ENCODE measurements around the gene STRIP1. TPM values are rescaled to one million over a fixed set of nuclear protein-coding genes. Genes with fewer than 3 reads are reported as not detected.

Gene STRIP1
- 11.1 TPM for polyA plus RNA-seq (2012; ENCODE audit: low read depth, missing spikeins)

GRCh38 chr1:110034451-110035235 is at the start of gene STRIP1:
Gene STRIP1, plus strand, starts transcription at chr1:110034624. Its CDS starts 14 bp downstream, at chr1:110034638.
- peak; percentile 82 for FAIRE-seq
- DNase-seq (ENCODE audit: insufficient read length, low spot score) = peak; percentile 74
- no peak for TF ChIP-seq SPI1 (IDR thresholded peaks at IDR 0.05; ENCODE audit: low read depth, low read length)
- TF ChIP-seq POLR2AphosphoS5 (IDR thresholded peaks at IDR 0.05; ENCODE audit: low read depth, low read length) = peak; percentile 70
- peak; percentile 30; the same call in 1 of the 2 replicates for TF ChIP-seq POLR2A (IDR thresholded peaks at IDR 0.05; ENCODE audit: low read depth, low read length)
- no peak for TF ChIP-seq PAX5 (IDR thresholded peaks at IDR 0.05; ENCODE audit: insufficient read depth, low read length, severe bottlenecking)
- peak; percentile 81 for TF ChIP-seq TAF1 (IDR thresholded peaks at IDR 0.05; ENCODE audit: low read depth, low read length)
- peak; percentile 92 for TF ChIP-seq POU2F2 (IDR thresholded peaks at IDR 0.05; ENCODE audit: low read depth, low read length)

GRCh38 chr1:109985247-109986053 is 49.0 kb upstream of the STRIP1 start:
- DNase-seq (ENCODE audit: insufficient read length, low spot score) (no peak), FAIRE-seq (no peak)
- TF ChIP-seq POLR2AphosphoS5 (IDR thresholded peaks at IDR 0.05; ENCODE audit: low read depth, low read length) (no peak), SPI1 (IDR thresholded peaks at IDR 0.05; ENCODE audit: low read depth, low read length) (no peak), PAX5 (IDR thresholded peaks at IDR 0.05; ENCODE audit: insufficient read depth, low read length, severe bottlenecking) (no peak), POU2F2 (IDR thresholded peaks at IDR 0.05; ENCODE audit: low read depth, low read length) (no peak), POLR2A (IDR thresholded peaks at IDR 0.05; ENCODE audit: low read depth, low read length) (no peak), TAF1 (IDR thresholded peaks at IDR 0.05; ENCODE audit: low read depth, low read length) (no peak)

GRCh38 chr1:109986054-109986444 is 48.4 kb upstream of the STRIP1 start:
- no peak for FAIRE-seq
- no peak for TF ChIP-seq POLR2AphosphoS5 (IDR thresholded peaks at IDR 0.05; ENCODE audit: low read depth, low read length)
- no peak for TF ChIP-seq SPI1 (IDR thresholded peaks at IDR 0.05; ENCODE audit: low read depth, low read length)
- TF ChIP-seq POLR2A (IDR thresholded peaks at IDR 0.05; ENCODE audit: low read depth, low read length) = no peak
- no peak for TF ChIP-seq POU2F2 (IDR thresholded peaks at IDR 0.05; ENCODE audit: low read depth, low read length)
- no peak for TF ChIP-seq PAX5 (IDR thresholded peaks at IDR 0.05; ENCODE audit: insufficient read depth, low read length, severe bottlenecking)
- no peak for TF ChIP-seq TAF1 (IDR thresholded peaks at IDR 0.05; ENCODE audit: low read depth, low read length)

GRCh38 chr1:109988349-109988914 is 46.0 kb upstream of the STRIP1 start:
- TF ChIP-seq POLR2AphosphoS5 (IDR thresholded peaks at IDR 0.05; ENCODE audit: low read depth, low read length) = no peak
- DNase-seq (ENCODE audit: insufficient read length, low spot score) = no peak
- no peak for FAIRE-seq

More at GRCh38 chr1:109986054-109986444, 48.4 kb upstream of the STRIP1 start:
- no peak for DNase-seq (ENCODE audit: insufficient read length, low spot score)

- TF ChIP-seq PAX5 (IDR thresholded peaks at IDR 0.05; ENCODE audit: insufficient read depth, low read length, severe bottlenecking) (no peak), POLR2AphosphoS5 (IDR thresholded peaks at IDR 0.05; ENCODE audit: low read depth, low read length) (no peak), TAF1 (IDR thresholded peaks at IDR 0.05; ENCODE audit: low read depth, low read length) (no peak), POU2F2 (IDR thresholded peaks at IDR 0.05; ENCODE audit: low read depth, low read length) (no peak), SPI1 (IDR thresholded peaks at IDR 0.05; ENCODE audit: low read depth, low read length) (no peak)
- FAIRE-seq (no peak), DNase-seq (ENCODE audit: insufficient read length, low spot score) (no peak)
These were observed 44.7 kb upstream of the STRIP1 start for GRCh38 chr1:109989506-109990301.

- FAIRE-seq (no peak), DNase-seq (ENCODE audit: insufficient read length, low spot score) (no peak)
- no peak for TF ChIP-seq SPI1 (IDR thresholded peaks at IDR 0.05; ENCODE audit: low read depth, low read length)
- no peak for TF ChIP-seq TAF1 (IDR thresholded peaks at IDR 0.05; ENCODE audit: low read depth, low read length)
- TF ChIP-seq POU2F2 (IDR thresholded peaks at IDR 0.05; ENCODE audit: low read depth, low read length) = no peak
- no peak for TF ChIP-seq POLR2AphosphoS5 (IDR thresholded peaks at IDR 0.05; ENCODE audit: low read depth, low read length)
- no peak for TF ChIP-seq POLR2A (IDR thresholded peaks at IDR 0.05; ENCODE audit: low read depth, low read length)
These were observed 44.1 kb upstream of the STRIP1 start for GRCh38 chr1:109990302-109990653.

- DNase-seq (ENCODE audit: insufficient read length, low spot score) (no peak), FAIRE-seq (no peak)
- TF ChIP-seq TAF1 (IDR thresholded peaks at IDR 0.05; ENCODE audit: low read depth, low read length) (no peak), POLR2AphosphoS5 (IDR thresholded peaks at IDR 0.05; ENCODE audit: low read depth, low read length) (no peak), POU2F2 (IDR thresholded peaks at IDR 0.05; ENCODE audit: low read depth, low read length) (no peak), POLR2A (IDR thresholded peaks at IDR 0.05; ENCODE audit: low read depth, low read length) (no peak), SPI1 (IDR thresholded peaks at IDR 0.05; ENCODE audit: low read depth, low read length) (no peak), PAX5 (IDR thresholded peaks at IDR 0.05; ENCODE audit: insufficient read depth, low read length, severe bottlenecking) (no peak)
These were observed 43.0 kb upstream of the STRIP1 start for GRCh38 chr1:109991400-109991925.

- DNase-seq (ENCODE audit: insufficient read length, low spot score) (no peak), FAIRE-seq (no peak)
- no peak for TF ChIP-seq TAF1 (IDR thresholded peaks at IDR 0.05; ENCODE audit: low read depth, low read length)
- no peak for TF ChIP-seq POLR2A (IDR thresholded peaks at IDR 0.05; ENCODE audit: low read depth, low read length)
- TF ChIP-seq SPI1 (IDR thresholded peaks at IDR 0.05; ENCODE audit: low read depth, low read length) = no peak
These were observed 40.5 kb upstream of the STRIP1 start for GRCh38 chr1:109993885-109994284.

GRCh38 chr1:109994654-109995053 is 39.8 kb upstream of the STRIP1 start:
- FAIRE-seq (no peak), DNase-seq (ENCODE audit: insufficient read length, low spot score) (no peak)
- TF ChIP-seq SPI1 (IDR thresholded peaks at IDR 0.05; ENCODE audit: low read depth, low read length) (no peak), PAX5 (IDR thresholded peaks at IDR 0.05; ENCODE audit: insufficient read depth, low read length, severe bottlenecking) (no peak)

Data from GM12891 (cell line).